ENCODE data around the gene GUF1.

- TF ChIP-seq CTCF (IDR thresholded peaks at IDR 0.05): no peak
- TF ChIP-seq POLR2A (IDR thresholded peaks at IDR 0.05): no peak
These were observed 14.5 kb upstream of the GUF1 start for GRCh38 chr4:44663539-44664263.
